ENCODE measurements around the gene ATAD3B. TPM values are rescaled to one million over a fixed set of nuclear protein-coding genes. Genes with fewer than 3 reads are reported as not detected.

The ATAD3B gene
- polyA plus RNA-seq, 3 donors = 2.3 to 23.3 (median 2.3) TPM

GRCh38 chr1:1437033-1437903 is 34.3 kb upstream of the ATAD3B start:
- no peaks in the 10 kb centered on the region for H3K79me2 ChIP-seq (ENCODE audit: insufficient read depth, low read length)
- Mint-ChIP-seq H3K27ac (peak overlapping the region in 1 of 7 donors; percentile 20), H3K27me3 (ENCODE audit: low read depth in 3 of 3) (peaks cover 30 to 71% (median 41%) of the 10 kb centered on the region in 3 donors), H3K4me3 (peak overlapping the region in 1 of 2 donors; percentile 11), H3K9me3 (peaks cover 0 to 8% (median 0%) of the 10 kb centered on the region in 7 donors), H3K36me3 (peaks cover 1 to 2% of the 10 kb centered on the region in 2 donors), H3K4me1 (peaks cover 12% of the 10 kb centered on the region)
- H3K36me3 ChIP-seq (replicated peaks in 1 of 2; ENCODE audit: control insufficient read depth in 1 of 2, insufficient read depth in 2 of 2, low read length in 2 of 2) = no peaks in the 10 kb centered on the region
- TF ChIP-seq CTCF (IDR thresholded peaks at IDR 0.05) = no peak
- peaks cover 0 to 6% of the 10 kb centered on the region in 2 donors for H3K9me3 ChIP-seq (replicated peaks in 1 of 2; ENCODE audit: control insufficient read depth in 1 of 2, insufficient read depth in 1 of 2, low read length in 2 of 2)
- no peak for DNase-seq
- H3K27me3 ChIP-seq (ENCODE audit: control insufficient read depth in 2 of 2, insufficient read depth in 2 of 2, low read length in 2 of 2) = peaks cover 19 to 46% of the 10 kb centered on the region in 2 donors
- H3K4me3 ChIP-seq (replicated peaks in 1 of 3; ENCODE audit: low read depth in 2 of 3, low read length in 3 of 3) = no peak overlapping the region
- WGBS (ENCODE audit: insufficient coverage) = 93% methylated on average over 31 of the region's 31 CpGs
- peaks cover 8 to 18% of the 10 kb centered on the region in 2 donors for H3K4me1 ChIP-seq (ENCODE audit: control insufficient read depth in 1 of 2, insufficient read depth in 2 of 2, low read length in 2 of 2)
- H3K9ac ChIP-seq (ENCODE audit: insufficient read depth, low read length, poor library complexity, severe bottlenecking) = no peak overlapping the region
- H4K20me1 ChIP-seq (ENCODE audit: insufficient read depth, low read length) = no peaks in the 10 kb centered on the region
- no peak overlapping the region for H2AFZ ChIP-seq (ENCODE audit: insufficient read depth, low read depth, low read length, poor library complexity, severe bottlenecking)
- intact Hi-C loops (cut with micrococcal nuclease) = no loop called here
- no peak overlapping the region for H3K27ac ChIP-seq (ENCODE audit: low read depth in 1 of 2, low read length in 2 of 2)
- H3K4me2 ChIP-seq (replicated peaks; ENCODE audit: extremely low read depth, low read length, poor library complexity, severe bottlenecking) = no peak overlapping the region

DNA sequence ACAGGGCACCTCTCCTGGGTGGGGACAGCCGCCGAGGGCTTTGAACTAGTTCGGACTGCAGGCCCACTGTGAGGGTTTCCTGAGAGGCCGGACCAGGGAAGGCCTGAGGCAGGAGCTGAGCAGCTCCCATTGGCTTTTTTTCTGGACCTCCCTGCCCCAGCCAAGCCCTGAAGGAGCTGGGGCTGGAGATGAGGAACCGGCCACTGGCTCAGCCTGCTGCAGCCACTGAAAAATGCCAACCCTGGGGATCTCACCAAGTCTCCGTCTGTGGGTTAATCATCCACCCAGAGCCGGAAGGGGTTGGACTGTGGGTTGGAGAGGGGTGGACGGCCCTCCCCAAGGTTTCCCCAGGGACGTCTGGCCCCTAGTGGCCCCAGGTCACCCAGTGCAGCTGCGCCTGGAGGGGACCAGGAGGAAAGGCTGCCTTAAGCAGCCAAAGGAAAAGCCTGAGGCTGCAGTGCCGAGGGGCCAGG is 33.6 kb upstream of the ATAD3B start:
- peaks cover 12% of the 10 kb centered on the region for H3K4me1 Mint-ChIP-seq

More for the DNA sequence above, 33.6 kb upstream of the ATAD3B start:
- intact Hi-C loops (cut with micrococcal nuclease) = no loop called here
- Histone ChIP-seq H3K79me2 (ENCODE audit: insufficient read depth, low read length) (no peaks in the 10 kb centered on the region), H3K9ac (ENCODE audit: insufficient read depth, low read length, poor library complexity, severe bottlenecking) (no peak overlapping the region), H3K4me1 (ENCODE audit: control insufficient read depth in 1 of 2, insufficient read depth in 2 of 2, low read length in 2 of 2) (peaks cover 8 to 18% of the 10 kb centered on the region in 2 donors), H3K4me2 (replicated peaks; ENCODE audit: extremely low read depth, low read length, poor library complexity, severe bottlenecking) (no peak overlapping the region), H4K20me1 (ENCODE audit: insufficient read depth, low read length) (no peaks in the 10 kb centered on the region), H3K36me3 (replicated peaks in 1 of 2; ENCODE audit: control insufficient read depth in 1 of 2, insufficient read depth in 2 of 2, low read length in 2 of 2) (no peaks in the 10 kb centered on the region), H3K27ac (ENCODE audit: low read depth in 1 of 2, low read length in 2 of 2) (no peak overlapping the region), H3K27me3 (ENCODE audit: control insufficient read depth in 2 of 2, insufficient read depth in 2 of 2, low read length in 2 of 2) (peaks cover 19 to 43% of the 10 kb centered on the region in 2 donors), H3K4me3 (replicated peaks in 1 of 3; ENCODE audit: low read depth in 2 of 3, low read length in 3 of 3) (no peak overlapping the region), H2AFZ (ENCODE audit: insufficient read depth, low read depth, low read length, poor library complexity, severe bottlenecking) (no peak overlapping the region), H3K9me3 (replicated peaks in 1 of 2; ENCODE audit: control insufficient read depth in 1 of 2, insufficient read depth in 1 of 2, low read length in 2 of 2) (peaks cover 0 to 6% of the 10 kb centered on the region in 2 donors)
- no peak for DNase-seq
- Mint-ChIP-seq H3K36me3 (peaks cover 1 to 2% of the 10 kb centered on the region in 2 donors), H3K9me3 (peaks cover 0 to 8% (median 0%) of the 10 kb centered on the region in 7 donors), H3K27ac (no peak overlapping the region), H3K27me3 (ENCODE audit: low read depth in 3 of 3) (peaks cover 27 to 65% (median 36%) of the 10 kb centered on the region in 3 donors), H3K4me3 (no peak overlapping the region)
- no peak for TF ChIP-seq CTCF (IDR thresholded peaks at IDR 0.05)
- WGBS (ENCODE audit: insufficient coverage) = 54% methylated on average over 11 of the region's 11 CpGs

Measured in CD14-positive monocyte (primary cell).